ENCODE data around the gene CHAC2. TPM values are rescaled to one million over a fixed set of nuclear protein-coding genes. Genes with fewer than 3 reads are reported as not detected.

Gene CHAC2
- total RNA-seq, 1 experiment from 2014 or later, result 10.5 TPM

DNA sequence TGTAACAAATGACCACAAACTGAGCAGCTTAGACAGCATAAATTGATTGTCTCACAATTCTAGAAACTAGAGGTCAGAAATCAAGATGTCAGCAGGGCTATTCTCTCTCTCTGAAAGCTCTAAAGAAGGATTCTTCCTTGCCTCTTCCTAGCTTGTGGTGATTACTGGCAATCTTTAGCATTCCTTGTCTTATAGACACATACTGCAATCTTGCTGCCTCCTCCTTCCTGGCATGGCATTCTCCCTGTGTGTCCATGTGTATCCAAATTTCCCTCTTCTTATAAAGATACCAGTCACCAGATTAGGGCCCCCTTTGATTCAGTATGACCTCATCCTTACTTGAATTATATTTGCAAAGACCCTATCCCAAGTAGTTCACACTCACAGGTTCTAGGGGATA lies 16.8 kb downstream of the CHAC2 start:
- POLR2A ChIA-PET, result interaction anchor here (0.6 to 7.8 kb wide), 7 partner anchors 8 to 830 kb away, joined by 3 to 112 read pairs (median 5); partner anchors contain the start of gene CHAC2
- peaks cover 7% of the 10 kb centered on the region for H3K36me3 Mint-ChIP-seq (ENCODE audit: insufficient read depth, unreplicated experiment)
- peaks cover 12% of the 10 kb centered on the region for H3K4me1 Mint-ChIP-seq (ENCODE audit: insufficient read depth, unreplicated experiment)
- no peaks in the 10 kb centered on the region for H3K9me3 Mint-ChIP-seq (ENCODE audit: unreplicated experiment)
- peak overlapping the region; percentile 38 for H3K4me3 Mint-ChIP-seq (ENCODE audit: unreplicated experiment)
- CTCF ChIA-PET, result interaction anchor here (1.2 kb wide), 1 partner anchor 13 kb away, joined by 3 read pairs; no protein-coding TSS in a partner anchor
- BruUV-seq (replicated peaks), result no TSS peak
- no peak for DNase-seq (ENCODE audit: unreplicated experiment)
- H3K27me3 Mint-ChIP-seq (ENCODE audit: insufficient read depth, unreplicated experiment), result no peaks in the 10 kb centered on the region
- H3K27ac Mint-ChIP-seq (ENCODE audit: low read depth, unreplicated experiment), result peak overlapping the region; percentile 62
- intact Hi-C loops (cut with micrococcal nuclease), result no loop called here
- TF ChIP-seq, protein P1, sequence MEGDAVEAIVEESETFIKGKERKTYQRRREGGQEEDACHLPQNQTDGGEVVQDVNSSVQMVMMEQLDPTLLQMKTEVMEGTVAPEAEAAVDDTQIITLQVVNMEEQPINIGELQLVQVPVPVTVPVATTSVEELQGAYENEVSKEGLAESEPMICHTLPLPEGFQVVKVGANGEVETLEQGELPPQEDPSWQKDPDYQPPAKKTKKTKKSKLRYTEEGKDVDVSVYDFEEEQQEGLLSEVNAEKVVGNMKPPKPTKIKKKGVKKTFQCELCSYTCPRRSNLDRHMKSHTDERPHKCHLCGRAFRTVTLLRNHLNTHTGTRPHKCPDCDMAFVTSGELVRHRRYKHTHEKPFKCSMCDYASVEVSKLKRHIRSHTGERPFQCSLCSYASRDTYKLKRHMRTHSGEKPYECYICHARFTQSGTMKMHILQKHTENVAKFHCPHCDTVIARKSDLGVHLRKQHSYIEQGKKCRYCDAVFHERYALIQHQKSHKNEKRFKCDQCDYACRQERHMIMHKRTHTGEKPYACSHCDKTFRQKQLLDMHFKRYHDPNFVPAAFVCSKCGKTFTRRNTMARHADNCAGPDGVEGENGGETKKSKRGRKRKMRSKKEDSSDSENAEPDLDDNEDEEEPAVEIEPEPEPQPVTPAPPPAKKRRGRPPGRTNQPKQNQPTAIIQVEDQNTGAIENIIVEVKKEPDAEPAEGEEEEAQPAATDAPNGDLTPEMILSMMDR (IDR thresholded peaks at IDR 0.05; ENCODE audit: unreplicated experiment), result no peak

GRCh38 chr2:53785366-53785765 lies 17.8 kb downstream of the CHAC2 start:
- CTCF ChIA-PET, result interaction anchor here (0.6 kb wide), 1 partner anchor 14 kb away, joined by 4 read pairs; no protein-coding TSS in a partner anchor
- peak overlapping the region; percentile 62 for H3K27ac Mint-ChIP-seq (ENCODE audit: low read depth, unreplicated experiment)

DNA sequence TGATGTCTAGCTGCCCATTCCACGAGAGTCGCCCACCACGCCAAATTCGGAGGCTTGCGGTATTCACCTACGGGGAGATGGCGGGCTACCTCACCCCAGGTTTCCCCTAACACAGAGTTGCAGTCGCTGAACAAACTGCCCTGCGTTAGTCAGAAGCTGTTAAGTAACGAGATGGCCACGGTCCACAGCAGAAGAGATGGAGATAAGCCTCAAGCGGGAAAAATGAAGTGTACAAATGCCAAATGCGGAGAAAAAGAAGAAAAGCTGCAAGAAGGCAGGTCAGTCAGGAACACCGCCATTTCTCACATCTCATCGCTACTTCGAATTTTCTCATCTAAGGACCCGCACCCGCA lies 18.7 kb downstream of the CHAC2 start:
- intact Hi-C loops (cut with micrococcal nuclease), result no loop called here
- Mint-ChIP-seq H3K27me3 (ENCODE audit: insufficient read depth, unreplicated experiment) (no peaks in the 10 kb centered on the region), H3K36me3 (ENCODE audit: insufficient read depth, unreplicated experiment) (no peaks in the 10 kb centered on the region), H3K4me1 (ENCODE audit: insufficient read depth, unreplicated experiment) (peaks cover 12% of the 10 kb centered on the region), H3K9me3 (ENCODE audit: unreplicated experiment) (no peaks in the 10 kb centered on the region), H3K27ac (ENCODE audit: low read depth, unreplicated experiment) (peak overlapping the region; percentile 62), H3K4me3 (ENCODE audit: unreplicated experiment) (peak overlapping the region; percentile 83)
- TF ChIP-seq, protein P1 (IDR thresholded peaks at IDR 0.05; ENCODE audit: unreplicated experiment), result no peak
- BruUV-seq (replicated peaks), result TSS peak; percentile 46
- ChIA-PET CTCF (interaction anchor here (0.6 to 2.3 kb wide), 3 partner anchors 10 to 1175 kb away, joined by 3 to 11 read pairs (median 3); partner anchors contain the start of gene CHAC2), POLR2A (interaction anchor here (0.6 to 7.8 kb wide), 15 partner anchors 8 to 774 kb away, joined by 3 to 112 read pairs (median 4); partner anchors contain the start of gene CHAC2)
- peak; percentile 41 for DNase-seq (ENCODE audit: unreplicated experiment)

More at GRCh38 chr2:53785366-53785765, 17.8 kb downstream of the CHAC2 start:
- peaks cover 12% of the 10 kb centered on the region for H3K4me1 Mint-ChIP-seq (ENCODE audit: insufficient read depth, unreplicated experiment)
- intact Hi-C loops (cut with micrococcal nuclease), result no loop called here
- BruUV-seq (replicated peaks), result no TSS peak
- H3K9me3 Mint-ChIP-seq (ENCODE audit: unreplicated experiment), result no peaks in the 10 kb centered on the region
- H3K4me3 Mint-ChIP-seq (ENCODE audit: unreplicated experiment), result peak overlapping the region; percentile 83
- no peak for DNase-seq (ENCODE audit: unreplicated experiment)
- no peaks in the 10 kb centered on the region for H3K36me3 Mint-ChIP-seq (ENCODE audit: insufficient read depth, unreplicated experiment)
- TF ChIP-seq, protein P1 (IDR thresholded peaks at IDR 0.05; ENCODE audit: unreplicated experiment), result no peak
- POLR2A ChIA-PET, result interaction anchor here (0.6 to 7.8 kb wide), 11 partner anchors 9 to 1976 kb away, joined by 3 to 112 read pairs (median 5); partner anchors contain the start of gene CHAC2
- no peaks in the 10 kb centered on the region for H3K27me3 Mint-ChIP-seq (ENCODE audit: insufficient read depth, unreplicated experiment)

DNA sequence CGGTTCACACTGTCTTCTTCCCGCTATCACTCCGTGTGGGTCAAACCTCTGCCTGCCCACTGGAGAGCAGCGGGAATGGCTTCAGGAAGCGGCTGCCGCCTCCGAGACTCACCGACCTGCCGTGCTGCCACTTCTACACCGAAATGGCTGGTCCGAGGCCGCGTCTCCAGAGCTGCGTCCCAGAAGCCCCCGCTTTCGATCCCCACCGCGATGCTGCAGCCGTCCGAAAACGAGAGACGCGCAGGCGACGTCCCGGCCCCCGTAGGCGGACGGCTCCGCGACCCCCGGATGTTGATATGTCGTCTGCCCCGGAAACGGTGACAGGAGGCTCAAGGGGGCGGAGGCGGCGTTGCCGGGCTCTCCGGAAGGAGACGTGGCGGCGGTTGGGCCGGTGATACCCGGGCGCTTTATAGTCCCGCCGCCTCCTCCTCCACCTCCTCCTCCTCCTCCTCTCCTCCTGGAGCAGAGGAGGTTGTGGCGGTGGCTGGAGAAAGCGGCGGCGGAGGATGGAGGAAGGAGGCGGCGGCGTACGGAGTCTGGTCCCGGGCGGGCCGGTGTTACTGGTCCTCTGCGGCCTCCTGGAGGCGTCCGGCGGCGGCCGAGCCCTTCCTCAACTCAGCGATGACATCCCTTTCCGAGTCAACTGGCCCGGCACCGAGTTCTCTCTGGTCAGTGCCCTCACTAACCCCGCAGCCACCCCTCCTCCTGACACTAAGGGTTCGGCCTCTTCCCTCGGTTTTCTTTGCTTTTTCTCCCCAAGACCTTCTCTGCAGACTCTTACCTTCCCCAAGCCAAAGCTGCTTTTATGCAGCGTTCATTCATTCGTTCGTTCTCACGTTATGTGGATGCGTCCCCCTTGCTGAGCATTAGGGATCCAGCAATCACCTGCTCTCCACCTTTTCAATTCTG lies 19.4 kb downstream of the CHAC2 start, which contains the start of the genes ASB3 and ERLEC1:
ASB3 (minus strand) TSS at position 249 of the 909 bp plus-strand sequence. CDS start 21,381 bp downstream, outside the sequence.
ERLEC1 (plus strand) TSS at position 340 of the 909 bp plus-strand sequence; CDS start at position 507, 167 bp downstream.
- CTCF ChIA-PET, result interaction anchor here (0.6 to 2.3 kb wide), 4 partner anchors 14 to 1175 kb away, joined by 3 to 11 read pairs (median 3); partner anchors contain the start of gene CHAC2

More for the DNA sequence above, 19.4 kb downstream of the CHAC2 start, which contains the start of the genes ASB3 and ERLEC1:
- DNase-seq (ENCODE audit: unreplicated experiment), result peak; percentile 82
- intact Hi-C loops (cut with micrococcal nuclease), result loop anchor here (1.0 kb wide), 1 partner anchor 364 kb away; no protein-coding TSS in a partner anchor
- BruUV-seq (replicated peaks), result no TSS peak
- peaks cover 12% of the 10 kb centered on the region for H3K4me1 Mint-ChIP-seq (ENCODE audit: insufficient read depth, unreplicated experiment)
- peak within 1 kb of the TSS; percentile 62 for H3K27ac Mint-ChIP-seq (ENCODE audit: low read depth, unreplicated experiment)
- no peaks in the 10 kb centered on the region for H3K9me3 Mint-ChIP-seq (ENCODE audit: unreplicated experiment)
- peak within 1 kb of the TSS; percentile 83 for H3K4me3 Mint-ChIP-seq (ENCODE audit: unreplicated experiment)
- TF ChIP-seq, protein P1 (IDR thresholded peaks at IDR 0.05; ENCODE audit: unreplicated experiment), result no peak
- no peaks in the 10 kb centered on the region for H3K27me3 Mint-ChIP-seq (ENCODE audit: insufficient read depth, unreplicated experiment)
- POLR2A ChIA-PET, result interaction anchor here (0.5 to 7.8 kb wide), 25 partner anchors 7 to 830 kb away, joined by 3 to 112 read pairs (median 4); partner anchors contain the start of gene CHAC2
- no peaks in the 10 kb centered on the region for H3K36me3 Mint-ChIP-seq (ENCODE audit: insufficient read depth, unreplicated experiment)
